Neuronal stem cell (in vitro differentiated cells): ENCODE results near the gene HSD3B7.

Source experiments
- DNase-seq: peaks from one replicate; pipeline ENCODE4 v3.0.0-alpha.2; 2013; ENCODE audit warnings: low spot score
- H2AFZ ChIP-seq: one replicate; pipeline ENCODE4 v1.6.1; 2013; ENCODE audit warnings: mild to moderate bottlenecking, low read length, inconsistent platforms
- H2AK5ac ChIP-seq: 2 replicates; pipeline ENCODE4 v1.6.1; 2013; ENCODE audit warnings: low read depth, mild to moderate bottlenecking, inconsistent platforms, low read length, moderate library complexity, mixed read lengths
- H2BK120ac ChIP-seq: 2 replicates; pipeline ENCODE4 v1.6.1; 2013; ENCODE audit warnings: low read depth, mild to moderate bottlenecking, inconsistent platforms, low read length, moderate library complexity, mixed read lengths
- H2BK12ac ChIP-seq: one replicate; pipeline ENCODE4 v1.6.1; 2013; ENCODE audit warnings: low read length, inconsistent platforms
- H2BK15ac ChIP-seq: 2 replicates; pipeline ENCODE4 v1.6.1; 2013; ENCODE audit warnings: mild to moderate bottlenecking, low read length, inconsistent platforms, mixed read lengths
- H2BK5ac ChIP-seq: one replicate; pipeline ENCODE4 v1.6.1; 2013; ENCODE audit warnings: inconsistent platforms, mild to moderate bottlenecking, low read length, moderate library complexity
- H3K14ac ChIP-seq: one replicate; pipeline ENCODE4 v1.6.1; 2013; ENCODE audit warnings: low read length, inconsistent platforms
- H3K18ac ChIP-seq: 2 replicates; pipeline ENCODE4 v1.6.1; 2013; ENCODE audit warnings: low read length, inconsistent platforms
- H3K23ac ChIP-seq: 2 replicates; pipeline ENCODE4 v1.6.1; 2013; ENCODE audit warnings: low read depth, mild to moderate bottlenecking, mixed read lengths, low read length, inconsistent platforms; ENCODE audit not compliant: poor library complexity
- H3K27ac ChIP-seq: replicated peaks from 3 replicates; pipeline ENCODE4 v1.5.1; 2013; ENCODE audit warnings: low read length, inconsistent platforms
- H3K27me3 ChIP-seq, 3 experiments: 2 replicates each; pipeline ENCODE4 v1.6.1; 2013; ENCODE audit warnings: low read length in 3 of 3, mild to moderate bottlenecking in 2 of 3, inconsistent platforms in 1 of 3, low read depth in 1 of 3, mixed read lengths in 1 of 3, moderate library complexity in 1 of 3; ENCODE audit not compliant: control insufficient read depth in 3 of 3, insufficient read depth in 3 of 3
- H3K36me3 ChIP-seq, 2 donors: replicated peaks in 1 of 2; 2 replicates each; pipeline ENCODE4 v1.6.1; 2013; ENCODE audit warnings: low read length in 2 of 2; ENCODE audit not compliant: control insufficient read depth in 2 of 2, insufficient read depth in 2 of 2
- H3K4ac ChIP-seq: 2 replicates; pipeline ENCODE4 v1.6.1; 2013; ENCODE audit warnings: inconsistent platforms, mild to moderate bottlenecking, low read length, moderate library complexity
- H3K4me1 ChIP-seq, 2 donors: 1 replicate in 1 of 2; 2 replicates in 1 of 2; pipeline ENCODE4 v1.6.1; 2013; ENCODE audit warnings: low read length in 2 of 2, low read depth in 1 of 2; ENCODE audit not compliant: control insufficient read depth in 2 of 2, insufficient read depth in 1 of 2
- H3K4me2 ChIP-seq: one replicate; pipeline ENCODE4 v1.6.1; 2013; ENCODE audit warnings: mild to moderate bottlenecking, low read length, inconsistent platforms; ENCODE audit not compliant: insufficient read depth, poor library complexity, severe bottlenecking
- H3K4me3 ChIP-seq, 2 donors: 2 replicates each; pipeline ENCODE4 v1.5.1; 2013; ENCODE audit warnings: low read length in 2 of 2, mild to moderate bottlenecking in 2 of 2, inconsistent platforms in 1 of 2, moderate library complexity in 1 of 2
- H3K79me1 ChIP-seq: one replicate; pipeline ENCODE4 v1.6.1; 2013; ENCODE audit warnings: low read depth, mild to moderate bottlenecking, inconsistent platforms, low read length, moderate library complexity
- H3K9ac ChIP-seq: one replicate; pipeline ENCODE4 v1.6.1; 2013; ENCODE audit warnings: mild to moderate bottlenecking, low read depth, low read length, inconsistent platforms; ENCODE audit not compliant: poor library complexity
- H3K9me3 ChIP-seq, 2 donors: replicated peaks in 1 of 2; 2 replicates each; pipeline versions ENCODE3 to v1.6.1; 2013; ENCODE audit warnings: low read length in 2 of 2, mild to moderate bottlenecking in 2 of 2, inconsistent platforms in 1 of 2, low read depth in 1 of 2, mixed read lengths in 1 of 2, moderate library complexity in 1 of 2; ENCODE audit not compliant: control insufficient read depth in 2 of 2, insufficient read depth in 1 of 2
- H4K8ac ChIP-seq: one replicate; pipeline ENCODE4 v1.6.1; 2013; ENCODE audit warnings: low read depth, mild to moderate bottlenecking, inconsistent platforms, low read length, moderate library complexity
- H4K91ac ChIP-seq: one replicate; pipeline ENCODE4 v1.6.1; 2013; ENCODE audit warnings: low read length, low read depth, mild to moderate bottlenecking, inconsistent platforms; ENCODE audit not compliant: poor library complexity
- WGBS, 2 donors: extraction: QIAGEN DNeasy Blood & Tissue Kit; methylation state at CpG; one replicate each; pipeline ENCODE4 v1.1.7; 2013; ENCODE audit warnings: missing lambda C conversion rate in 2 of 2, mixed read lengths in 1 of 2; ENCODE audit not compliant: insufficient read length in 2 of 2, insufficient replicate concordance in 1 of 2; ENCODE audit errors: extremely low coverage in 2 of 2; 5-methylcytosine and 5-hydroxymethylcytosine counted together

Gene HSD3B7

GRCh38 chr16:30967795-30968194, 17.2 kb upstream of the HSD3B7 start:
- H3K4me2 ChIP-seq, result no peak overlapping the region
- no peak overlapping the region for H2AFZ ChIP-seq
- H3K9me3 ChIP-seq, result no peaks in the 10 kb centered on the region
- no peak overlapping the region for H2BK120ac ChIP-seq
- H3K14ac ChIP-seq, result no peak overlapping the region
- H3K9ac ChIP-seq, result no peak overlapping the region
- H3K4ac ChIP-seq, result no peak overlapping the region
- H2BK12ac ChIP-seq, result no peak overlapping the region
- no peak overlapping the region for H3K4me3 ChIP-seq
- no peak overlapping the region for H3K18ac ChIP-seq
- no peak overlapping the region for H4K91ac ChIP-seq
- H3K4me1 ChIP-seq, result no peaks in the 10 kb centered on the region
- H2BK5ac ChIP-seq, result no peak overlapping the region
- H3K23ac ChIP-seq, result no peak overlapping the region
- no peak for DNase-seq
- H3K36me3 ChIP-seq, result peaks cover 66 to 93% of the 10 kb centered on the region in 2 donors
- H2BK15ac ChIP-seq, result no peak overlapping the region
- no peaks in the 10 kb centered on the region for H3K27me3 ChIP-seq
- no peak overlapping the region for H2AK5ac ChIP-seq
- no peak overlapping the region for H4K8ac ChIP-seq
- H3K27ac ChIP-seq, result no peak overlapping the region
- H3K79me1 ChIP-seq, result peaks cover 2% of the 10 kb centered on the region
- WGBS, 2 donors, result no CpG with 5 or more reads among the region's 4 CpGs

GRCh38 chr16:30969246-30969842, 15.7 kb upstream of the HSD3B7 start:
- no peak overlapping the region for H3K18ac ChIP-seq
- H3K14ac ChIP-seq, result no peak overlapping the region
- H3K4me2 ChIP-seq, result no peak overlapping the region
- peaks cover 2% of the 10 kb centered on the region for H3K79me1 ChIP-seq
- peaks cover 71 to 93% of the 10 kb centered on the region in 2 donors for H3K36me3 ChIP-seq
- H3K4me1 ChIP-seq, result no peaks in the 10 kb centered on the region
- no peak overlapping the region for H3K4me3 ChIP-seq
- no peak overlapping the region for H2BK12ac ChIP-seq
- no peaks in the 10 kb centered on the region for H3K27me3 ChIP-seq
- no CpG with 5 or more reads among the region's 19 CpGs for WGBS, 2 donors
- no peak for DNase-seq
- H2AFZ ChIP-seq, result no peak overlapping the region
- no peak overlapping the region for H2BK120ac ChIP-seq
- H4K8ac ChIP-seq, result no peak overlapping the region
- no peak overlapping the region for H3K23ac ChIP-seq
- H4K91ac ChIP-seq, result no peak overlapping the region
- no peak overlapping the region for H3K9ac ChIP-seq
- no peak overlapping the region for H2BK5ac ChIP-seq
- no peak overlapping the region for H3K4ac ChIP-seq
- H3K27ac ChIP-seq, result no peak overlapping the region
- H3K9me3 ChIP-seq, result no peaks in the 10 kb centered on the region
- no peak overlapping the region for H2BK15ac ChIP-seq
- H2AK5ac ChIP-seq, result no peak overlapping the region

DNA sequence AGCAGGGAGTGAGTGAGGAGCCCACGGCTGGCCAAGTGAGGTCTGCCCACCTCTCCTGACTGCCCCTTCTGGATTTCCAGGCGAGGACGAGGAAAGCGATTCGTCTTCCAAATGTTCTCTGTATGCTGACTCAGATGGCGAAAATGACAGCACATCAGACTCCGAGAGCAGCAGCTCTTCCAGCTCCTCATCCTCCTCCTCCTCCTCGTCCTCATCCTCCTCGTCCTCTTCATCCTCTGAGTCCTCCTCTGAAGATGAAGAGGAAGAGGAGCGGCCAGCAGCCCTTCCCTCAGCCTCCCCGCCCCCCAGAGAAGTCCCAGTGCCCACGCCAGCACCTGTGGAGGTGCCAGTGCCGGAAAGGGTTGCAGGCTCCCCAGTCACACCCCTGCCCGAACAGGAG, 13.7 kb upstream of the HSD3B7 start:
- Histone ChIP-seq H3K4me1 (no peaks in the 10 kb centered on the region), H2AK5ac (no peak overlapping the region), H3K4me2 (no peak overlapping the region), H3K79me1 (no peaks in the 10 kb centered on the region), H4K8ac (no peak overlapping the region), H3K23ac (no peak overlapping the region), H3K27me3 (no peaks in the 10 kb centered on the region), H3K9ac (no peak overlapping the region), H3K9me3 (no peaks in the 10 kb centered on the region), H3K27ac (no peak overlapping the region), H3K4me3 (no peak overlapping the region), H3K4ac (no peak overlapping the region), H3K36me3 (peaks cover 65 to 94% of the 10 kb centered on the region in 2 donors), H3K14ac (no peak overlapping the region), H3K18ac (no peak overlapping the region), H2BK15ac (no peak overlapping the region), H2BK120ac (no peak overlapping the region), H2AFZ (no peak overlapping the region), H4K91ac (no peak overlapping the region), H2BK12ac (no peak overlapping the region), H2BK5ac (no peak overlapping the region)
- WGBS, 2 donors, result no CpG with 5 or more reads among the region's 14 CpGs
- no peak for DNase-seq

DNA sequence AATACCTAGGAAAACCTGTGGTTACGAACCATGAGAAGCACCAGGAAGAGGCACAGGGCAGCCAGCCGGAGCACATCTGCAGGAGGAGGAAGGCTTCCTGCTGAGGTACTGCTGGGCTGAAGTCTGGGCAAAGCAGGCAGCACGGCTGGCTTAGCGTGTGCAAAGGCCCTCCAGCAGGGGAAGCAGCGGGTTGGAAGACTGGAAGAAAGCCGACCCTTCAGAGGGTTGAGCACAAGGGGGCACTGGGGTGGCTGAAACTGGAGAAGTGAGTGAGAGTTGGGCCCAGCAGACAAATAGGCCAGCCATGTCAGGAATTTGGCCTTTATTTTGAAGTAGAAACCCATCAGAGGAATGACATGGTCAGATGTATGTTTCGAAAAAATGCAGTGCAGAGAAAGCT, 12.1 kb upstream of the HSD3B7 start:
- Histone ChIP-seq H3K4me2 (no peak overlapping the region), H3K27me3 (no peaks in the 10 kb centered on the region), H2BK15ac (no peak overlapping the region), H3K9me3 (no peaks in the 10 kb centered on the region), H3K4ac (no peak overlapping the region), H3K9ac (peak overlapping the region; percentile 72), H2AFZ (no peak overlapping the region), H4K8ac (no peak overlapping the region), H2BK12ac (no peak overlapping the region), H2BK5ac (no peak overlapping the region), H3K4me3 (no peak overlapping the region), H3K4me1 (no peaks in the 10 kb centered on the region), H3K23ac (no peak overlapping the region), H3K18ac (no peak overlapping the region), H2BK120ac (no peak overlapping the region), H2AK5ac (no peak overlapping the region), H3K36me3 (peaks cover 65 to 96% of the 10 kb centered on the region in 2 donors), H3K14ac (no peak overlapping the region), H3K27ac (no peak overlapping the region), H4K91ac (no peak overlapping the region), H3K79me1 (no peaks in the 10 kb centered on the region)
- no peak for DNase-seq
- no CpG with 5 or more reads among the region's 7 CpGs for WGBS, 2 donors
